WTC11 (cell line): Measurements from ENCODE around the gene GDF7.

ENCODE experiments used
- ATF2 ChIP-seq: sonication (generic); formaldehyde crosslinking; IDR thresholded peaks from 2 replicates; pipeline ENCODE4 v1.8.1; 2022; ENCODE audit warnings: low read depth, missing genetic modification reagents, borderline replicate concordance
- CTCF ChIP-seq: fragments of 200-600 bp; IDR thresholded peaks from 2 replicates; pipeline ENCODE4 v1.8.0; 2022; ENCODE audit warnings: antibody characterized with exemption
- NR2C2 ChIP-seq: sonication (generic); formaldehyde crosslinking; IDR thresholded peaks from 2 replicates; pipeline ENCODE4 v1.8.0; 2022; ENCODE audit warnings: mild to moderate bottlenecking, missing genetic modification reagents
- RELA ChIP-seq: sonication (generic); formaldehyde crosslinking; IDR thresholded peaks from 2 replicates; pipeline ENCODE4 v1.8.1; 2022; ENCODE audit warnings: missing genetic modification reagents, mild to moderate bottlenecking, borderline replicate concordance
- SMAD4 ChIP-seq: sonication (generic); formaldehyde crosslinking; IDR thresholded peaks from 2 replicates; pipeline ENCODE4 v1.8.0; 2022; ENCODE audit warnings: mild to moderate bottlenecking, missing genetic modification reagents
- TEAD4 ChIP-seq: sonication (generic); formaldehyde crosslinking; IDR thresholded peaks from 2 replicates; pipeline ENCODE4 v1.8.0; 2022; ENCODE audit warnings: mild to moderate bottlenecking, missing genetic modification reagents
- USF2 ChIP-seq: sonication (generic); formaldehyde crosslinking; IDR thresholded peaks from 2 replicates; pipeline ENCODE4 v1.8.1; 2023; ENCODE audit warnings: mild to moderate bottlenecking, missing genetic modification reagents, moderate library complexity
- ZNF138 ChIP-seq: sonication (generic); formaldehyde crosslinking; conservative IDR thresholded peaks from 2 replicates; pipeline ENCODE4 v1.8.1; 2022; ENCODE audit warnings: mild to moderate bottlenecking, moderate library complexity, missing genetic modification reagents
- ZNF263 ChIP-seq: sonication (generic); formaldehyde crosslinking; IDR thresholded peaks from 2 replicates; pipeline ENCODE4 v1.8.1; 2022; ENCODE audit warnings: low read depth, mild to moderate bottlenecking, moderate library complexity, missing genetic modification reagents

GRCh38 chr2:20626698-20627513 lies 40.0 kb upstream of the GDF7 start:
- TF ChIP-seq CTCF: no peak
- no peak for TF ChIP-seq RELA (CRISPR knock-in tag)
- TF ChIP-seq ATF2 (CRISPR knock-in tag): no peak
- TF ChIP-seq ZNF138: no peak
- TF ChIP-seq ZNF263 (CRISPR knock-in tag): no peak
- TF ChIP-seq USF2: no peak
- TF ChIP-seq NR2C2: no peak
- TF ChIP-seq TEAD4 (CRISPR knock-in tag): no peak
- no peak for TF ChIP-seq SMAD4 (CRISPR knock-in tag)
